ENCODE results near the gene PRUNE2.

PRUNE2 gene

DNA sequence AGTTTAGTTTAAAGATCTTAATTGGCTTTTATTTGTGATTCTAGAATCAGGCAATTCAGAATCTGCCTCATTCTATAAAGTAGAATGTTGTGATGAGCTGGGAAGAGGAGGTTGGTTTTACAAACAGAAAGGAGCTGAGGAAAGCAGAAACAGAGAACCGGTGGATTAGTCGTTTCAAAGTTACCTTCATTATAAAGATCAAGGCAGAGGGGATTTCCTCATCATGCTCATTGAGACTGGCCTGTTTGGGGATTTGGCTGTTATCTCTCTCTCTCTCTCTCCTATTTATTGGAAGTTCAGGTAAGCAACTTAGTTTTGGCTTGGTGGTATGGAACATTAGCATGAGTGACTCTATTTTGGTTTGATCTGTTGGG is 313.0 kb downstream of the PRUNE2 start:
- no peaks in the 10 kb centered on the region for H3K9me3 ChIP-seq (ENCODE audit: low read depth, low read length)
- H3K9ac ChIP-seq (ENCODE audit: insufficient read length): no peak overlapping the region
- H3K4me3 ChIP-seq: no peak overlapping the region
- no peak for DNase-seq (ENCODE audit: low read depth, low spot score)
- no peak overlapping the region for H3K27ac ChIP-seq
- TF ChIP-seq EZH2 (IDR thresholded peaks at IDR 0.05) (no peak), FOXP2 (optimal IDR thresholded peaks at IDR 0.05; ENCODE audit: control extremely low read depth, extremely low read length, insufficient read depth) (no peak), POLR2AphosphoS5 (IDR thresholded peaks at IDR 0.05; ENCODE audit: borderline replicate concordance, low read depth, low read length) (no peak)
- H3K36me3 ChIP-seq (ENCODE audit: insufficient read depth, low read length): no peaks in the 10 kb centered on the region

DNA sequence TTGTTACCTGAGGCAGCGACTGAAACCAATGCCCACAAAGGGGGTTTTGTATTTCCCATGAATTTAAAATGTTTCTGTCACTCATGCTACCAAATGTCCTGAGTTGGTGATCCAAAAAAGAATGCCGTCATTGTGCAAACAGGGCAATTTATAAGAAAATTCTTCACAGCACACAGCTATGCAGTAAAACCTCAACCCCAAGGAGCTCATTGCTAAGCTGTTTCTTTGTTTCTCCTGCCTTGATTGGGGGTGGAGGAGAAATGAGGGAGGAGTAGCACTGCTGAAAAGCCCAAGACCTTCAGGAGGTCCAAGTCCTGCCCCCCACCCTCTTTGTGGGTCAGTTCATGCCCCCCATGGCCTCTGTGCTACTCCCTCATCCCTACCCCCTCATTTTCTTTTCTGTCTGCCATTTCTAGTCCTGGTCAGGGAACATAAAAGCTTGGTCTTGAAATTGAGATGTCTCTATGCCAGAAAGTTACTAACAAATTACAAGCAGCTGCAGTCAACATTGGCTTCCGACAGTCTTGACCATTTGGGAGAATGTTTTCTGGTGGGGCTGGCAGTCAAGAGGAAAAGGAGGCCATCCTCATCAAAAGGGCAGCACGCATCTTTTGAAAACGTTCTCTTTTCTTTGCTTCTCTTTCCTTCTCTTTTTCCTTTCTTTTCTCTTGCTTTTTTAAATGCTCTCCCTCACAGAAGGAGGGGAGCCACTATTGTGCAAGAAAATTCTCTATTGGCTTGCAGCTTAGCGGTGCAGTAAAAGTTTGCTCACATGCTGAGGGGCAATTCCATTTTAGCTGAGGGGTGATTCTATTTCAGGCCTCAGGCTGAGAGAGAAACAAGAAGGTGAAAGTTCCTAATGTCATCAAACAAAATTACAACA is 313.6 kb downstream of the PRUNE2 start:
- H3K36me3 ChIP-seq (ENCODE audit: insufficient read depth, low read length): no peaks in the 10 kb centered on the region
- no peak for TF ChIP-seq POLR2AphosphoS5 (IDR thresholded peaks at IDR 0.05; ENCODE audit: borderline replicate concordance, low read depth, low read length)
- H3K4me3 ChIP-seq: no peak overlapping the region
- DNase-seq (ENCODE audit: low read depth, low spot score): no peak
- H3K9ac ChIP-seq (ENCODE audit: insufficient read length): no peak overlapping the region
- no peak overlapping the region for H3K27ac ChIP-seq
- no peaks in the 10 kb centered on the region for H3K9me3 ChIP-seq (ENCODE audit: low read depth, low read length)

GRCh38 chr9:76591256-76591950 is 314.5 kb downstream of the PRUNE2 start:
- no peak overlapping the region for H3K9ac ChIP-seq (ENCODE audit: insufficient read length)
- DNase-seq (ENCODE audit: low read depth, low spot score): no peak

DNA sequence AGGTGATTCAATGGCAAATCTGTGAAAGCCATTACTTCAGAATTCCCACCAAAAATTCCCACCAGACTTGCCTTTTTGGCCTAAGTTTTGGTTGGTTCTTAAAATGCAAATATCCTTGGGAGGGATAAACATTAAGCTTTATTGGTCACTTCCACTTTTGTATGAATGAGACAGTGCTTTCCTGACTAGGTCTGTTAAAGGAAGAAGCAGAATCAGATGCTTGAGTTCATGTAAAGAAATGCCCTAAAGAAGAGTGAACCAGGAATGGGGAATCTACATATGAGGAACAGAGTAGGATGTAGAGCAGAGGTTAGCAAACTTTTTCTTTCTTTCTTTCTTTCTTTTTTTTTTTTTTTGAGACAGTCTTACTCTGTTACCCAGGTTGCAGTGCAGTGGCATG is 317.6 kb downstream of the PRUNE2 start:
- no peak overlapping the region for H3K4me3 ChIP-seq
- no peak overlapping the region for H3K9ac ChIP-seq (ENCODE audit: insufficient read length)
- H3K27ac ChIP-seq: no peak overlapping the region
- no peak for DNase-seq (ENCODE audit: low read depth, low spot score)
- H3K9me3 ChIP-seq (ENCODE audit: low read depth, low read length): no peaks in the 10 kb centered on the region
- no peaks in the 10 kb centered on the region for H3K36me3 ChIP-seq (ENCODE audit: insufficient read depth, low read length)
- no peak for TF ChIP-seq FOXP2 (optimal IDR thresholded peaks at IDR 0.05; ENCODE audit: control extremely low read depth, extremely low read length, insufficient read depth)
- no peak for TF ChIP-seq POLR2AphosphoS5 (IDR thresholded peaks at IDR 0.05; ENCODE audit: borderline replicate concordance, low read depth, low read length)
- no peak for TF ChIP-seq EZH2 (IDR thresholded peaks at IDR 0.05)

More at GRCh38 chr9:76591256-76591950, 314.5 kb downstream of the PRUNE2 start:
- no peak overlapping the region for H3K27ac ChIP-seq
- H3K9me3 ChIP-seq (ENCODE audit: low read depth, low read length): no peaks in the 10 kb centered on the region
- H3K4me3 ChIP-seq: no peak overlapping the region
- TF ChIP-seq EZH2 (IDR thresholded peaks at IDR 0.05): no peak
- TF ChIP-seq FOXP2 (optimal IDR thresholded peaks at IDR 0.05; ENCODE audit: control extremely low read depth, extremely low read length, insufficient read depth): no peak
- no peak for TF ChIP-seq POLR2AphosphoS5 (IDR thresholded peaks at IDR 0.05; ENCODE audit: borderline replicate concordance, low read depth, low read length)
- H3K36me3 ChIP-seq (ENCODE audit: insufficient read depth, low read length): no peaks in the 10 kb centered on the region

GRCh38 chr9:76586390-76587314 is 319.3 kb downstream of the PRUNE2 start:
- Histone ChIP-seq H3K36me3 (ENCODE audit: insufficient read depth, low read length) (no peaks in the 10 kb centered on the region), H3K27ac (no peak overlapping the region), H3K9me3 (ENCODE audit: low read depth, low read length) (no peaks in the 10 kb centered on the region), H3K4me3 (no peak overlapping the region), H3K9ac (ENCODE audit: insufficient read length) (no peak overlapping the region)
- TF ChIP-seq EZH2 (IDR thresholded peaks at IDR 0.05) (no peak), FOXP2 (optimal IDR thresholded peaks at IDR 0.05; ENCODE audit: control extremely low read depth, extremely low read length, insufficient read depth) (no peak), POLR2AphosphoS5 (IDR thresholded peaks at IDR 0.05; ENCODE audit: borderline replicate concordance, low read depth, low read length) (no peak)
- no peak for DNase-seq (ENCODE audit: low read depth, low spot score)

DNA sequence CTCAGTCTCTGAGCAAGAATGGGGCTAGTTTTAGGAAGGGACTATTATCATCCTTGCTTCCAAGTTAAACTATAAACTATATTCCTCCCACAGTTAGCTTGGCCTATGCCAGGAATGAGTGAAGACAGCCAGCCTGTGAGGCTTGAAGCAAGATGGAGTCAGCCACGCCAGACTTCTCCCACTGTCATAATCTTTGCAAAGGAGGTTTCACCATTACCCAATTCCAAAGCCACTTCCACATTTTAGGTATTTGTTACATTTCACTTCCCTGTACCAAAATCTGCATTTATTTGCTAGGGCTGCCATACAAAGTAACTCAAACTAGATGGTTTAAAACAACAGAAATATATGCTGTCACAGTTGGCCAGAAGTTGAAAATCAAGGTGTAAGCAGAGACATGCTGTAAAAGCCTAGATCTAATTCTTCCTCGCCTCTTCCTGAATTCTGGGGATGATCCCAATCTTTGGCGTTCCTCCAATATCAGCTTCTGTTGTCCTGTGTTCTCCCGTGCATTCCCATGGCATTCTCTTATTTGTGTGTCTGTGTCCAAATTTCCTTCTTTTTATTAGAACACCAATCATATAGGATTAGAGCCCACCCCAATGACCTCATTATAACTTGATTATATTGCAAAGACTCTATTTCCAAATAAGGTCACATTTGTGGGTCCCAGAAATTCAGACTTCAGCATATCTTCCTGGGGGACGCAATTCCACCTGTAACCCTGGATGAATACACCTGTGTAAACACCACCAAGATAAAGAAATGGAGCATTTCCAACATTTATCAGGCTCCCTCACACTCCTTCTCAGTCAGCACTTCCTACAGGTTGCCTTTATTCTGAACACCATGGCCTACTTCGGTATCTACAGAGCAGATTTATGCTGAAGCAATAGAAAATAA is 320.2 kb downstream of the PRUNE2 start:
- Histone ChIP-seq H3K9me3 (ENCODE audit: low read depth, low read length) (no peaks in the 10 kb centered on the region), H3K36me3 (ENCODE audit: insufficient read depth, low read length) (no peaks in the 10 kb centered on the region), H3K4me3 (no peak overlapping the region), H3K9ac (ENCODE audit: insufficient read length) (no peak overlapping the region), H3K27ac (no peak overlapping the region)
- DNase-seq (ENCODE audit: low read depth, low spot score): no peak
- TF ChIP-seq EZH2 (IDR thresholded peaks at IDR 0.05) (no peak), FOXP2 (optimal IDR thresholded peaks at IDR 0.05; ENCODE audit: control extremely low read depth, extremely low read length, insufficient read depth) (no peak), POLR2AphosphoS5 (IDR thresholded peaks at IDR 0.05; ENCODE audit: borderline replicate concordance, low read depth, low read length) (no peak)

DNA sequence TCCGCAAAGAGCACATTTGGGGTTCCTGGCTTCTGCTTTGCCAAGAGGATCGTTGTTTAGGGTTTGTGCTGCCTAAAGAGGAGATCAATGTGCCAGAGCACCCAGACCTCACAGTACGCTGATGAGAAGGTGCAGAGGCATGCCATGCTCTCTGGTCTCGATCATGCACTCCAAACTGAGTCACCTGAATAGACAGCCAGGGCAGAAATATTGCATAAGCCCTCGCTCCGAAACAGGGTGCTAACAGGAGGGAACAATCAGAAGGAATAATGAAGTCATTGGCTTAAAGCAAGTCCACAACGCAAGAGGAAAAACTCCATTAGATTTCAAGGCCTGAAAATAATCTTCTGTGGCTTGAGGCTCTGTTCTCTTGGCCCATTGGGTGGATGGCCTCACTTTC is 322.7 kb downstream of the PRUNE2 start:
- no peak for DNase-seq (ENCODE audit: low read depth, low spot score)
- H3K9ac ChIP-seq (ENCODE audit: insufficient read length): no peak overlapping the region
- no peak overlapping the region for H3K4me3 ChIP-seq
- H3K9me3 ChIP-seq (ENCODE audit: low read depth, low read length): no peaks in the 10 kb centered on the region
- no peaks in the 10 kb centered on the region for H3K36me3 ChIP-seq (ENCODE audit: insufficient read depth, low read length)
- no peak overlapping the region for H3K27ac ChIP-seq
- TF ChIP-seq FOXP2 (optimal IDR thresholded peaks at IDR 0.05; ENCODE audit: control extremely low read depth, extremely low read length, insufficient read depth) (no peak), POLR2AphosphoS5 (IDR thresholded peaks at IDR 0.05; ENCODE audit: borderline replicate concordance, low read depth, low read length) (no peak), EZH2 (IDR thresholded peaks at IDR 0.05) (no peak)
